K562 (cell line): ENCODE measurements around the gene UBN2. TPM values are rescaled to one million over a fixed set of nuclear protein-coding genes. Genes with fewer than 3 reads are reported as not detected.
A peak's percentile ranks its signal among the peaks of the same experiment; 100 is the strongest.

ENCODE experiments used
- ADNP ChIP-seq: fragments of 200-800 bp; sonication (Bioruptor generic); IDR thresholded peaks from 2 replicates; pipeline ENCODE4 v1.6.1; 2016; ENCODE audit warnings: missing genetic modification characterization, missing compliant biosample characterization
- E2F5 ChIP-seq: sonication (generic); formaldehyde crosslinking; IDR thresholded peaks from 2 replicates; pipeline ENCODE4 v1.8.0; 2022; ENCODE audit warnings: mild to moderate bottlenecking, missing genetic modification reagents
- FOXJ3 ChIP-seq: sonication (generic); formaldehyde crosslinking; IDR thresholded peaks from 2 replicates; pipeline ENCODE4 v1.4.0; 2020; ENCODE audit warnings: mild to moderate bottlenecking, missing genetic modification reagents
- HCFC1 ChIP-seq: IDR thresholded peaks from 2 replicates; pipeline ENCODE4 v1.6.1; 2012; ENCODE audit warnings: low read depth, low read length, improper control_type of control experiment
- HDAC8 ChIP-seq: fragments of 450-650 bp; IDR thresholded peaks from 2 replicates; pipeline ENCODE4 v1.6.1; 2016; ENCODE audit warnings: mild to moderate bottlenecking, missing genetic modification characterization, moderate library complexity, missing compliant biosample characterization
- HES1 ChIP-seq: fragments of 450-650 bp; IDR thresholded peaks from 2 replicates; pipeline ENCODE4 v1.6.1; 2016; ENCODE audit warnings: low read depth, mild to moderate bottlenecking, moderate library complexity
- HNRNPUL1 ChIP-seq: fragments of 200-400 bp; formaldehyde crosslinking; IDR thresholded peaks from 2 replicates; pipeline ENCODE4 v1.6.1; 2017; ENCODE audit warnings: low read length
- KLF10 ChIP-seq: fragments of 250-450 bp; sonication (Bioruptor Pico); IDR thresholded peaks from 2 replicates; pipeline ENCODE4 v1.6.1; 2021; ENCODE audit warnings: matching md5 sums
- MED1 ChIP-seq: sonication (generic); formaldehyde crosslinking; IDR thresholded peaks from 2 replicates; pipeline ENCODE4 v1.8.1; 2023; ENCODE audit warnings: missing genetic modification reagents, borderline replicate concordance
- POLR2G ChIP-seq: fragments of 200-400 bp; formaldehyde crosslinking; IDR thresholded peaks from 2 replicates; pipeline ENCODE4 v1.6.1; 2017; ENCODE audit warnings: low read depth, mild to moderate bottlenecking, antibody characterized with exemption, low read length, moderate library complexity
- PURB ChIP-seq: sonication (generic); formaldehyde crosslinking; IDR thresholded peaks from 2 replicates; pipeline ENCODE4 v1.9.0; 2021; ENCODE audit warnings: low read depth, mild to moderate bottlenecking, missing genetic modification reagents
- RAD51 ChIP-seq: fragments of 450-650 bp; IDR thresholded peaks from 2 replicates; pipeline ENCODE4 v1.7.1; 2016; ENCODE audit warnings: low read depth, mild to moderate bottlenecking, borderline replicate concordance
- SMARCC2 ChIP-seq: fragments of 450-650 bp; IDR thresholded peaks from 2 replicates; pipeline ENCODE4 v1.6.1; 2017; ENCODE audit warnings: antibody characterized with exemption, moderate library complexity, mild to moderate bottlenecking, low read depth
- SP1 ChIP-seq: sonication (generic); formaldehyde crosslinking; IDR thresholded peaks from 2 replicates; pipeline ENCODE4 v1.8.1; 2022; ENCODE audit warnings: mild to moderate bottlenecking, missing genetic modification reagents
- TCF3 ChIP-seq: sonication (generic); formaldehyde crosslinking; IDR thresholded peaks from 2 replicates; pipeline ENCODE4 v1.4.0; 2020; ENCODE audit warnings: mild to moderate bottlenecking, missing genetic modification reagents
- ZMIZ1 ChIP-seq, 2 experiments: fragments of 150-350 bp in 1 of 2; IDR thresholded peaks; 2 replicates each; pipeline ENCODE4 v1.6.1; 2012 to 2016; ENCODE audit warnings: low read depth in 2 of 2, low read length in 2 of 2, mild to moderate bottlenecking in 1 of 2, moderate library complexity in 1 of 2
- ZNF217 ChIP-seq: sonication (generic); formaldehyde crosslinking; IDR thresholded peaks from 2 replicates; pipeline ENCODE4 v1.8.0; 2022; ENCODE audit warnings: mild to moderate bottlenecking, missing genetic modification reagents
- ZNF263 ChIP-seq: sonication (generic); formaldehyde crosslinking; IDR thresholded peaks from 2 replicates; pipeline ENCODE4 v1.8.0; 2022; ENCODE audit warnings: mild to moderate bottlenecking, missing genetic modification reagents, borderline replicate concordance
- ZNF280A ChIP-seq: fragments of 450-650 bp; IDR thresholded peaks from 2 replicates; pipeline ENCODE4 v1.6.1; 2018; ENCODE audit warnings: mild to moderate bottlenecking, low read depth; ENCODE audit not compliant: partially characterized antibody
- ZNF282 ChIP-seq: sonication (generic); formaldehyde crosslinking; IDR thresholded peaks from 2 replicates; pipeline ENCODE4 v1.8.1; 2023; ENCODE audit warnings: missing genetic modification reagents
- ZNF324 ChIP-seq: fragments of 250-450 bp; sonication (Bioruptor Pico); IDR thresholded peaks from 2 replicates; pipeline ENCODE4 v1.4.0; 2020; ENCODE audit warnings: mild to moderate bottlenecking
- ZNF395 ChIP-seq: fragments of 200-800 bp; sonication (Bioruptor generic); IDR thresholded peaks from 2 replicates; pipeline ENCODE4 v1.6.1; 2017; ENCODE audit warnings: missing genetic modification characterization, missing compliant biosample characterization
- polyA plus RNA-seq, 8 experiments: library from polyadenylated mRNA; depleted of rRNA in 4 of 8; stranded (reverse) in 5 of 8; unstranded in 3 of 8; fragments of >200 nt; fragmentation: Nextera tagmentation in 2 of 8; fragmentation: Illumina TruSeq in 1 of 8; extraction: Ambion mirVana in 2 of 8; extraction: Trizol in 1 of 8; gene quantifications; 2 replicates each; pipeline versions ENCODE4 v1.2.1 to v1.2.3, GENCODE V29; 2011 to 2014; ENCODE audit warnings: inconsistent platforms in 1 of 8, missing spikeins in 1 of 8
- total RNA-seq, 7 experiments: library from RNA; depleted of rRNA in 6 of 7; stranded (reverse); fragments of >200 nt in 6 of 7; fragmentation: Illumina TruSeq in 2 of 7; extraction: Trizol in 2 of 7; gene quantifications; 2 replicates each; pipeline versions ENCODE4 v1.2.1 to v1.2.3, GENCODE V29; 2011 to 2021; ENCODE audit warnings: low replicate concordance in 1 of 7

Gene UBN2
- total and polyA plus RNA-seq, 9 of the 15 experiments (the other 6 are each of a cell fraction or from before 2014, with no cell fraction given), result 1.2 to 19.5 (median 9.9) TPM

GRCh38 chr7:139340808-139341057 is 109.7 kb downstream of the UBN2 start (continued):
- no peak for TF ChIP-seq ZNF282 (CRISPR knock-in tag)
- TF ChIP-seq FOXJ3 (CRISPR knock-in tag), result no peak
- no peak for TF ChIP-seq ZMIZ1 (IDR thresholded peaks at IDR 0.05; ENCODE audit: low read depth in 2 of 2, low read length in 2 of 2)
- peak; percentile 73; the same call in 1 of the 2 replicates for TF ChIP-seq HNRNPUL1
- no peak for TF ChIP-seq KLF10 (CRISPR knock-in tag)
- TF ChIP-seq ZNF263 (CRISPR knock-in tag), result no peak
- TF ChIP-seq ZNF324 (CRISPR knock-in tag), result 0 out of 2 replicates have a peak, but pooled peaks have one; percentile 5
- peak; percentile 29; the same call in 1 of the 2 replicates for TF ChIP-seq SMARCC2
- TF ChIP-seq POLR2G, result no peak
- TF ChIP-seq HCFC1, result no peak
- no peak for TF ChIP-seq SP1 (CRISPR knock-in tag)
- no peak for TF ChIP-seq RAD51
- no peak for TF ChIP-seq TCF3
- TF ChIP-seq ADNP (tag), result no peak
- no peak for TF ChIP-seq HDAC8 (tag)
- TF ChIP-seq E2F5 (CRISPR knock-in tag), result no peak
- TF ChIP-seq HES1, result no peak; the same call in 1 of the 2 replicates
- no peak for TF ChIP-seq ZNF280A
- no peak for TF ChIP-seq PURB (CRISPR knock-in tag)
- no peak for TF ChIP-seq ZNF217 (CRISPR knock-in tag)
- no peak for TF ChIP-seq MED1 (CRISPR knock-in tag)
- no peak for TF ChIP-seq ZNF395 (CRISPR knock-in tag)
